Bone marrow (tissue), 2 donors: ENCODE data around the gene GABRG3.

Experiments
- DNase-seq, 2 donors: peaks; one replicate each; lab custom pipeline; 2025; lab: John Stamatoyannopoulos, UW

GABRG3 gene

DNA sequence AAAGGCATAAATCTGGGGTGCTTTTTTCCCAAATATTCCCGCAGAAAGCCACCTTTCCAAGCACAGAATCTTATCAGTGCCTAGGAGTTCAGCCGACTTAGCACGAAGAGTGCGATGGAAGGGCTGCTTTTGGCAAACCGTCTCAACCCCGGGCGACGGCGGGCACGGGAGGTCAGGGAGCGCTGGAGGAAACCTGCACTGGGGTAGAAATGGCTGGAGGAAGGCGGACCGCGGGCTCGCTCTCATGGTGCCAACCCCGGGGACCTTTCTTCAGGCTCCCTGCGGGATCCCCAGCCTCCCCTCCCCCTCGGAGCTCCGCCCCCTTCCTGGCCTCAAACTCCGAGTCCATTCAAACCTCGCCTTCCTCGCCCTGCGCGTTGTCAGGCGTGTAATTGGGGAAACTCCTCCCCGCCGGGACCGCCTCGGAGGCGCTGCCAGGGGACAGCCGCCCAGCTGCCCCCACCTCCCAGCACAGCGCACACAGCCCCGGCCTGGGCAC, at the start of gene GABRG3:
Gene GABRG3, plus strand, starts transcription at position 470 of the 499 bp plus-strand sequence.
- no peak for DNase-seq

DNA sequence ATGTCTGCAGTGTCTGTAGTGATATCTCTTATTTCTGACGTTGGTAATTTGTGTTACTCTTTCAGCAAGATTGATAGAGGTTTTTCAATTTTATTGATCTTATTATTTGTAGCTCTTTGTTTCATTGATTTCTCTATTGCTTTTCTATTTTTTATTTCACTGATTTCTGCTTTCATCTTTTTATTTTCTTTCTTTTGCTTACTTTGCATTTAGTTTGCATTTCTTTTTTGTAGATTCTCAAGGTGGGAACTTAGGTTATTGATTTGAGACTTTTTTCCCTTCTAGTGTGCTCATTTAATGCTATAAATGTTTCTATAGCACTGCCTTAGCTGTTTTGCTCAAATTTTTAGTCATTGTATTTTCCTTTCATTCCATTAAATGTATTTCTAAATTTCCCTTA, 49.5 kb upstream of the GABRG3 start:
- no peak for DNase-seq

DNA sequence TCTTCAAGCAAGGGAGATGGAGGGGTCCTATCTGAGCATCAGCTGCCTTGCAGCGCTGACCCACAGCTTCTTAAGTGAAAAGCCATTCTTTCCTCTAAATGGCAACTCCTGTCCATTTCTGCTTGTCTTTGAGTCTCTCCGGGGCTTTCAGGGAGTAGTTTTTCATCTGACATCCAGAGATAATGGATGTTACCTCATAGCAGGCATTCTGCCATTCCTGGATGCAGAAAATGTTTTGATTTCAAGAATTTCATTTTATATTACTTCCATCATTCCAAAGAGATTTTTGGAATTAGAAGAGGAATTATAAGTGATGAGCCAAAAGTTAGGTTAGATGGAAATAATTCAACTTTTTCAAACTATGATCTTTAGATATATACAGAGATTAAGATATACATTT, 44.9 kb upstream of the GABRG3 start:
- no peak for DNase-seq

DNA sequence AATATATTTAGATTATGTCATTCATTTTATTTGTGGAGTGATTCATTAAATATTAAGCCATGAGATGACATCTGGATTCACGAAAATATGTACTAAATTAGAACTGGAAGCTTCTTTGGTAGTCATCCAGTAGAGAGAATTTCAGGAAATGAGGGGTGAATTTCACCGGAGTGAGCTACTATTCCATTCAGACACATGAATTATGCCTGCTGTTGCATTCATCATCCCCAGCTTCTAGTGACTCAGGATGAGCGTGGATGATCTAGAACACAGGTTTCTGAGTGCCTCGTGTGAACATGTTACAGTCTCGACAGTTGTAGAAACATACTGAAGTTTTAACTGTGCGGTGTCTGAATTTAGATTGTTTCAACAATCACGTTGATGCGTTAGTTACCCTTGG, 42.9 kb upstream of the GABRG3 start:
- DNase-seq = no peak

DNA sequence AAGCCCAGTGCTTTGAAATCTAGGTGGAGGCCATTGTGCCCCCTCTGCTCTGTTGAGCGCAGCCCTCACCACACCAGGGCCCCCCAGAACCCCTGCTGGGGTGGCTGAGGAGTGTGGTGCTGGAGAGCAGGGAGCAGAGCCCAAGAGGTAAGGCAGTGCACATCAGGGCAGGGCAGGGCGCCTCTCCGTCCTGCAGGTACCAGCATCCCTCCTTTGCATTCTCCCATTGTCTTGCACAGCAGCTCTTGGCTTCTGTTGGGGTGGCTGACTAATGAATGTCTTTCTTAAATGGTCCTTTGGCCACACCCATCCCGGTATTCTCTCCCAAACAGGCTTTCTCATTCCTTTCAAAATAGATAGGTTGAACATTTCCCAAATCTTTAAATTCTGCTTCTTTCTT, 41.4 kb upstream of the GABRG3 start:
- DNase-seq = no peak

DNA sequence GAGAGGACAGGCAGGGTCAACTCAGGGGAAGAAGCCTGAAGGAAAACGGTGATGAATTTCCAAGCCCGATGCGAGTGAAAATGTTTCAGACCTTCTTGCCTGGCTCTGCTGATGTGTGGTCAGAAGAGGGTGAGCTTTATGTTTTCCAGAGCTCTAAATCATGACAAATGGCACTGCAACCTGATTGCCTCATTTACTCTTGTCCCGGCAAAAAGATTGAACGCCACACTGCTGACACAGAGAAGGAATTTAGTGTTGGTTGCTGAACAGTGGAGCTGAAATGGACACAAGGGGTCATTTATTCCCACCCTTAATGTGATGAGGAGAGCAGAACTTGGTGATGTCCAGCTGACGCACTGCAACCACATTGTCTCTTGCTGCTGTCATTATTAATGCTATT, 36.1 kb upstream of the GABRG3 start:
- DNase-seq = no peak

DNA sequence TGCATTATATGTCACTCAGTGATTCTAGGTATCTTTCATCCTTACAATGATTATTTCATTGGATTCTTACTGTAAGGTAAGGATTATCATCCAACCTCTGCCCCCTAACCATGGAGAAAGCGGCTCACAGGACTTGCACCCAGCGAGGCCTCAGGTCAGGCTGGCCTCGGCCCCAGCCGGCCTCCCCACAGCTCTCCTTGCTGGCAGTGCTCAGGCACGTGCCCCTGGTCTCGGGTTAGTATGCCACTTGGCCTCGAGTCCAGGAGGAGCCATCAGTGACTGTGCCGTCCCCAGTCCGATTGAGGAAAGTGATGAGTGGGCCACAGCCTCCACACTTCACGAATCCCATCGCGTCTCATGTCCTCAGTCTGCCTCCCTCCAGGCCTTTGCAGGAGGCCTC, 35.7 kb upstream of the GABRG3 start:
- DNase-seq = no peak

DNA sequence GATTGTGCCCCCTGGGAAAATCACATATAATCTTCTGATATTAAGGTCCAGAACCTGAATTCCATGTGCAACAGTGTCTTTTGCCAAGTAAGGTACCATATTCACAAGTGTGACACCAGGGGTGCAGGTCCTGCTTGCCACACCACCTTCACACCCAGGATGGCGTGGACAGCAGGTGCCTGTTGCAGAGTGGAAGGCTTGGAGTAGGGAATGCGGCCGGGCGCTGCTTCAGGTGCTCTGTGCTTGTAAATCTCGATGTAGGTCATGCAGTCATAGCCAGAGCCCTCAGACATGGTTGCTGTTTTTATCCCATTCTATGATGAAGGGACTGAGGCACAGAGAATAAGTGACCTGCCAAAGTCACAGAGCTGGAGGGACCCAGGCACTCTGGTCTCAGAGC, 34.5 kb upstream of the GABRG3 start:
- DNase-seq = no peak

DNA sequence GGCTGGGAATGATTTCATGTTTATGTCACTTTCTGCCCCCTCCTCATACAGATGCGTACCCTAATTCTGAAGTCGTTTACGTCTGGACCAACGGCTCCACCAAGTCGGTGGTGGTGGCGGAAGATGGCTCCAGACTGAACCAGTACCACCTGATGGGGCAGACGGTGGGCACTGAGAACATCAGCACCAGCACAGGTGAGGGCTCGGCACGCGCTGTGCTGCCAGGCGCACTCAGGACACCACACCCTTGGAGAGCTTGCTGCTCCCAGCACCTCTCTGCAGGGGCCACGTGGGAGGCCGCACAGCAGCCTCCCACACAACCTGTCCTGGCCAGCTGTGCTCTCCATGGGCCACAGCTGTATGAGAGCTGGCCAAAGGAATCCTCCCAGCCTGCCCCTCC, 33.8 kb upstream of the GABRG3 start:
- no peak for DNase-seq

DNA sequence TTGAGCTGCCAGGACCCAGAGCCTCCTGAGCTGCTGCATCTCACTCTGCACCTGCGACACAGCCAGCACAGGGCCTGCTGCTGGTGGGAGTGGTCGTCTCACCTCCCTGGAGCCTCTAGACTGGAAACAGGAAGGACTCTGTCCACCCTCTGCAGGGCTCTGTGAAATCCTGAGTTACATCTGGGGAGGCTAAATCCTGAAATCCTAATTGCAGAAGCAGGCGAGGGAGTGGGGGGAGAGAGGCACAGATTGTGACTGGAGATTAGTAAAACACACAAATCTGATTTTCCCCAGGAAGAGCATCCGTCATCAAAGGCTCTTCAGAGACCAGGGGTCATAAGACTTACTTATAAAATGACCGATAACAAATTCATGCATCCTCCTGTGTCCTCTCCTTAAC, 31.6 kb upstream of the GABRG3 start:
- no peak for DNase-seq

DNA sequence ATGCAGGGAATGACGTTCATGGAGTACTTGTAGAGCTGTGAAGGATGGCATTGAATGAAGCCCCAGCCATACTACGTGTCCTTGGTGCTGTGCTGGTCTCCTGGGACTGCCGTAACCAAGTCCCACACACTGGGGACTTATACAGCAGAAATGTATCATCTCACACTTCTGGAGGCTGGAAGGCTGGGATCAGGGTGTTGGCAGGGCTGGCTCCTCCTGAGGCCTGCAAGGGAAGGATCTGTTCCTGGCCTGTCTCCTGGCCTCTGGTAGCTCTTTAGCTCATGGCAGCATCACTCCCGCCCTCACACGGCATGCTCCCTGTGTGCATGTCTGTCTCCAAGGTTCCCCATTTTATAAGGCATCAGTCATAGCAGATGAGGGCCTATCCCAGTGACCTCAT, 29.5 kb upstream of the GABRG3 start:
- DNase-seq = no peak

DNA sequence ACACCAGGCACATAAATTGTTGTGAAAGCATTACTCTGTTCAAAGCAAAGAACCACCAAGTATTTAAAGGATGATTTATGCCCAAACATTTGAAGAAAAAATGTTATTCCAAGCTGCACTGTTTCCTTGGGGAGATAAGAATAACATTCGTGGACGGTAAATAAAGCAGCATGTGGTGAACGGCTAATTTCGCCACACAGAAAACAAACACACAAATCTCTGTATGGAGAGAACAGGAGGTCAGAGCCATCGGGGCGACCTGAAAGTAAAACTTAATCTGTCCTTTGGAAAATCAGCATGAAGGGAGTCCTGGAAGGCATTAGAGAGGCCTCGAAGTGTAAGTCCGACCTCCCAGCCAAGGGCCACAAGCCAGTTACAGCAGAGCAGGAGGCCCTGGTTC, 27.1 kb upstream of the GABRG3 start:
- no peak for DNase-seq

DNA sequence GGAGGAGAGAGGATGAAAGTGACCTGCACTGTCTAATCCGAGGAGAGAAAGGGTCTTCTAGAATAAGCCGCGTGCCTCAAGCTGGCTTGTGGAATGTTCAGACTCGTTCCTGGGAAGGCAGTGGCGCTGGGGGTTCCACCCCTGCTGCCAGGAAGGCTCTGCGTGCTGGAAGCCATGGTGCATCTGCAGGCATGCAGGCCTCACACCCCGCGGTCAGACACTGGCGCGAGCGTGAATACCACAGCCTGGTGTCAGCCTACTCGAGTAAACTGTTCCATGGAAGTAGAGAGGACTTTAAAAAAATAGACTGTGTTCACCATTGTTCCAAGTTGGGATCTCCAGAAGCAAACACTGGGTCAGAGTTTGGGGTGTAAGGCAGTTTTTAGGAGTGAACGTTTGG, 25.9 kb upstream of the GABRG3 start:
- no peak for DNase-seq

DNA sequence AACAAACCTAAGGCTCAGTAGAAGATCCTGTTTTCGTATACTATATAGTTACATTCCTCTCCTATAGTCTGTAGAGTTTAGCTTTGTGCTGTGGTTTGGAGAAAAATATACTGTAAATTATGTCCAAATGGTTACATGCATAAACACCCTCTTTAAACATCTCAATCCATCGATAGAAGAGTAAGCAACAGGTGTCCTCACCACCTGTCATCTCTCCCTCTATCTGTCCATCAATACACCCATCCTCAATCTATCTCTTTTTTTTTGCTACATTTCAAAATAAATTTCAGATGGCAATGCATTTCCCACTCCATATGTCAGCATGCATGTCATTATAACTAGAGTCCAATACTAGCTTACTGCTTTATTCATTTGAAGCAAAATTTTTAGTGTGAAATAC, 21.0 kb upstream of the GABRG3 start:
- DNase-seq = no peak

DNA sequence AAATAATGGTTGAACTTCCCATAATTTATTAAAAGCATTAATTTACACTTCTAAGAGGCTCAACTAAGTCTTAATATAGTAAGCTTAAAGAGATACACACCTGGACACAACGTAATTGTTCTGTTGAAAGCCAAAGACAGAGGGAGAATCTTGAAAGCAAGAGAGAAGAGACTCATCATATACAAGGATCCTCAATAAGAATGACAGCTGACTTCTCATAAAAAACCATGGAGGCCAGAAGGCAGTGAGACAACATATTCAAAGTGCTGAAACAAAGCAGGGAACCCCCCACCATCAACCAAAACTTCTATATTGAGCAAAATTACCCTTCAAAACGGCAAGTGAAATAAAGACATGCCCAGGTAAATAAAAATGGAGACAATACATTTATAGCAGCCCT, 16.6 kb upstream of the GABRG3 start:
- no peak for DNase-seq

DNA sequence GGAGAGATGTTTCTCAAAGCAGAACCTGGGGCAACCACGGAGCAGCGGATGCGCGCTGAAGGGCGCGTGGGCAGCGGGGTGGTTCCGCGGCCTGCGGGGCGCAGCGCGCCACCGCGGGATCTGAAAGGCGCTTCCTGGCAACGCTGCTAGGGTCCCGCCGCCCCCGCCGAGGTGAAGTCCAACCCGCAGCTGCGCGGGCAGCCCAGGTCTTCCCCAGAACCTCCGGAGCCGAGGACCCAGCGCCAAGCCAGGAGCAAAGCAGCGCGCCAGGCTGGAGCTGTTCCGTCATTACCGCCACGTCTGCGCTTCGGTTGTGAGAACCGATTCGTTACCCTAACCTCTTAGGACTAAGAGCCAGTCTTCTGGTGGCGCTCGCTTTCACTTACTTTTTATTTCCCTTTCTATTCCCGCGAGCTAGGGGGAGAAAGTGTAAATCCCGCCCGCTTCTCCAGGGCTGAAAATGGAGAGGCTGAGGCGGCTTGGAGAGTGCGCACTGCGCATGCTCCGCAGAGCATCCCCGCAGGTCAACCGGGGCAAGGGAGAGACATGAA, 3.2 kb upstream of the GABRG3 start:
- no peak for DNase-seq

DNA sequence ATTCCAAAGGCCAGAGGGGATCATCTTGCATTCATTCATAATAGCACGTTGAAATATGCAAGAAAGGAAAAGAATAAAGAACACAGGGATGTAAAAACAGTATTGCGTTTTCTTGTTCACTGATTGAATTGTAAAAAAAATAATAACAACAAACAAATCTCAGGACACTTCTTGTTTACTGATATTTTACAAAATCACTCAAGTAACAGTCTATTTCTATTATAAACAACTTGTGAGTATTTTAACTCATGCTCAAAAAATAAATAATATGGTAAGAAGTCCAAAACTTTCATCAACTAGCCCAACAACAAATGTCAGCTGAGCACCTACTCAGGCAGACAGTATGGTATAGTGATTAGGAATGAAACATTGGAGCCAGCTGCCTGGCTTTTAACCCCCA, 2.2 kb upstream of the GABRG3 start:
- no peak for DNase-seq

DNA sequence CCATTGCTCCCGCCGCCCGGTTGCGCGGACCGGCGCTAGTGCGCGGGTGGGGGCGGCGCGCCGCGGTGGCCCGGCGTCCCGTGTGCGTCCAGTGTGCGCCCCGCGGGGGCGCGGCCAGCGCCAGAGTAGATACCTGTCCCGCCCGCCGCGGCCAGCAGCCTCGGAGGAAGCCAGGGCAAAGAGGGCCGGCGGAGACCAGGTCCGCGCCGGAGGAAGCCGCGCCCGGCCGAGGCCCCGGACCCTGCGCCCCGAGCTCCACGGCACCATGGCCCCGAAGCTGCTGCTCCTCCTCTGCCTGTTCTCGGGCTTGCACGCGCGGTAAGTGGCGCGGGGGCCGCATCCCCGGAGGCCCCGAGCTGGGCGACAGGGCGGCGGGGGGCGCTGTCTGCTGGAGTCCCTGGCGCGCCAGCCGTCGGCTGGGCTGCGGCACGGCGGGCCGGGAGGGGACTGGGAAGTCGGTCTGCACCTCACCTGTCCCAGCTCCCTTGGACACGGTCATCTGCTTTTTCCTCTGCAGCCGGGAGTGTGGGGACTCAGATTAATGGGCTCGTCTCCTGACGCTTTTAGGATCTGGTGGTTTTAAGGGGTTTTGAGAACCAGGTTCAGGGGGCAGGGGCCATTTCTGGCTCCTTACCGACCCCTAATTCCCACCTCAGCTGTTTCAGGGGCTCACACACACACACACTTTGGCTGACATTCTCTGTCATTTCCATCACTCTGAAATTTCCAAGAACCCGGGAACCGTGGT, 464 bp downstream of the GABRG3 start:
- no peak for DNase-seq

DNA sequence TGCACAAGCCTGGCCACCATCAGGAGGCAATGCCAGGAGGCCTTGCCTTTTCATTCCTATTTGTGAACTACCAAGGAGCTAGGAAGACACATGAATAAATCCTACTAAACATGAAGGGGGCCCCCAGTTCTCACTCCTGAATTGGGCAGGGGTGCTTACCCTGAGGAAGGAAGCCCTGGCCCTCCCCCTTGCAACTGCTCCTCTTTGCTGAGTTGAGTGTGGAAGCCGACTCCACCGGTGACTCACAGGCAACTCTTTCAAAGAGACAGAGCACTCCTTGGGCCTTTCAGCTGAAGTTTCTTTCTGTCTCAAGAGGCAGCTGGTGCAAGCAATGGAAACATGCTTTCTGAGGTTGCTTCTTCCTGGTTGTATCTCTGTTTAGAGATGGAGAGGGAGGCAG, 1.7 kb downstream of the GABRG3 start:
- no peak for DNase-seq

DNA sequence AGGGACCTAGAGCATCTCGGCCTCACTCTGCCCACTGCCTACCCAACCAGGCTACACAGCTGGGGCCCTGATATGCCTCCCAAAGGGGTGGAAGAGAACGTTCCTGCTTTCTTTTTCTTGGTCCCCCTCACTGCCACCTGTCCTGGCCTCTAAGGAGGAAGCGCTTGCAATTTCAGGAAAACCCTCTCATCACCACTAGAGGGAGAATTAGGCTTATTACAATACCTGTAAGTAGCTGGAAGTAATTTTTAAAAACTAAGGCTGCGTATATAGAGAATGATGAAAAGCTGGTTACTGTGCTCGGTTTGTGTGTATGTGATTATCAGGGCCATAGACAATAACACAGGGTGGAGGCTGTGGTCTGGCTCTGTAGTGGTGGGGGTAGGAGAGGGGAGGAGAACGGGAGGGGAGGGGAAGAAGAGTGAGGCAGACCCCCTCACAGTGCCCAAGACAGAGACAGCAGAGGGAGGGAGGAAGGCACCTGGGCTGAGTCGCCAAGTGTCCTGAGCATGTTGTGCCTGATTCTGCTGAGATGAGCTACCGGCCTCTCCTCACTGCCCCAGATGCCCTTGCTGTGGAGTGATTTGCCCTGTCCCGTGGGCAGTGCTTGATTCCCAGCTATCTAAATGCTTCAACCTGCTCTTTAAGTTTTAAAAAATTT, 3.3 kb downstream of the GABRG3 start:
- DNase-seq = no peak

DNA sequence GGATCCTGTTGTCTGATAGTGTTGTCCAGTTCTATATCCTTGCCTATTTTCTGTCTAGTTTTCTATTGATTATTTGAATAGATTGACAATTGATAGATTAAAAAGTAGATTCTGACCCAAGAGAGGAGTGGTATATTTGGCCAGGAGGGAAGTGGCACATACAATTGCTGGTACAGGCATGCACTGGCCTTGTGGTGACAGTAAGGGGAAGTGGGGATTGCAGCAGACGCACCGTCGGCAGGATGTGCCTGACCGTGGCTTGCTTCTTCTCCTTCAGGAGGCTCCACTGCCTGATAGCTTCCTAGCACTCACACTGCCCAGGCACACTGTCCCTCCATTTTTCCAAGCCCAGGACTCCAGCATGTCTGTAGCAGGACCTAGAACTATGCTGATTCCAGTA, 10.5 kb downstream of the GABRG3 start:
- no peak for DNase-seq

DNA sequence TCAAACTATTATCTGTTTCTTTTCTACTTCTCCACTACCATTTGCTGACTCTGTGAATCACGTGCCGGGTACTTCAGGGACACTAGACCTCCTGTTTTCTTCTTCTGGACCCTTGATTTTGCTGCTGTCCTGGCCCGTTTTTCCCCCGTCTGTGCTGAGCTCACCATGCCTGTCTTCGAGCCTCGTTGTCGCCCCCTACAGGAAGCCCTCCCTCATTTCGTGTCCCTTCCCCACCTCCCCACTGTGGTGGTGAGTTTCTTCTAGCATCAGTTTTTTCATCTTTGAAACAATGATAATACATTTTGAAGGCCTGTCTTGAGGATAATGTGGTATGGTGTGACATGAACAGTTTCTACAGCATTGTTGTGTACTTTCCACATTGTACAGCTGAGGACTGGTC, 12.8 kb downstream of the GABRG3 start:
- DNase-seq = no peak

DNA sequence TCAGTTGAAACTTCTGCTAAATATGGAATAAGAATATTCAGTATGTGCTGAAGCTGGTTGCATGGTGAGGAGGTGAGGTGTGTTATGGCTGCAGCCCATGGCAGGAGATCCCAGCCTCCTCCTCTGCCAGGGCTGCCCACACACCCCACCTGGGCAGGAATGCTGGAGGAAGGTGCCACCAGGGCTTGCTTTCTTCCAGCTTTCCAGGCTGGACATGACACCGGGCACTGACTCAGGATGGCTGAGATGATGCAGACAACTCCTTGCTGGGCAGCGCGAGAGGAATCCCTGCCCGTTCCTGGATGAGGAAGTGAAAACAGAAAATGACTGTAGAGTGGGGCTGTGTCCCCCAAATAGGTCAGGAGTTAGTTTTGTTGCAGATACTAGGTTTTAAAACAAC, 14.1 kb downstream of the GABRG3 start:
- no peak for DNase-seq

DNA sequence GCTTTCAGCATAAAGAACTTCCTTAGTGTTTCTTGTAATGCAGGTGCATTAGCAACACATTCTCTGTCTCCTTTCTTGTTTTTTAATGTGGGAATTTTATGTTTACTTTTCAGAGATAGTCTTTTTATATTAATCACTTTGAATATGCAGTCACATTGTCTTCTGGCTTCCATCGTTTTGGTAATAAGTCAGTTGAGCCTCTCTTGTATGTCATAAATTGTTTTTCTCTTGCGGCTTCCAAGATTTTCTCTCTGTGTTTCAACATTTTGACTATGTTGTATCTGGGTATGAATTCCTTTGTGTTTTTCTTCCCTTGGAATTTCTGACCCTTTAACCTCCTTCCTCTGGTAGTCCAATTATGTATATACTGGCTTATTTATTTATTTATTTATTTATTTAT, 25.3 kb downstream of the GABRG3 start:
- no peak for DNase-seq
